Stimulated activated CD4-positive, alpha-beta T cell treated with anti-CD3 and anti-CD28 coated beads, Interleukin-1b, Interleukin-23, amount 100 ng/mL, for 4 hours (primary cell): Measurements from ENCODE around the gene KIF4A.
A peak's percentile ranks its signal among the peaks of the same experiment; 100 is the strongest.
"Not testable (repeated sequence)": the region's sequence is repeated elsewhere in the genome, so short reads cannot be mapped to it uniquely, and the experiment has no call there.

Experiments used
- DNase-seq, 2 donors: peaks; one replicate each; pipeline ENCODE4 v3.0.0-alpha.2; 2020; ENCODE audit warnings: low read depth in 2 of 2

KIF4A gene, protein sequence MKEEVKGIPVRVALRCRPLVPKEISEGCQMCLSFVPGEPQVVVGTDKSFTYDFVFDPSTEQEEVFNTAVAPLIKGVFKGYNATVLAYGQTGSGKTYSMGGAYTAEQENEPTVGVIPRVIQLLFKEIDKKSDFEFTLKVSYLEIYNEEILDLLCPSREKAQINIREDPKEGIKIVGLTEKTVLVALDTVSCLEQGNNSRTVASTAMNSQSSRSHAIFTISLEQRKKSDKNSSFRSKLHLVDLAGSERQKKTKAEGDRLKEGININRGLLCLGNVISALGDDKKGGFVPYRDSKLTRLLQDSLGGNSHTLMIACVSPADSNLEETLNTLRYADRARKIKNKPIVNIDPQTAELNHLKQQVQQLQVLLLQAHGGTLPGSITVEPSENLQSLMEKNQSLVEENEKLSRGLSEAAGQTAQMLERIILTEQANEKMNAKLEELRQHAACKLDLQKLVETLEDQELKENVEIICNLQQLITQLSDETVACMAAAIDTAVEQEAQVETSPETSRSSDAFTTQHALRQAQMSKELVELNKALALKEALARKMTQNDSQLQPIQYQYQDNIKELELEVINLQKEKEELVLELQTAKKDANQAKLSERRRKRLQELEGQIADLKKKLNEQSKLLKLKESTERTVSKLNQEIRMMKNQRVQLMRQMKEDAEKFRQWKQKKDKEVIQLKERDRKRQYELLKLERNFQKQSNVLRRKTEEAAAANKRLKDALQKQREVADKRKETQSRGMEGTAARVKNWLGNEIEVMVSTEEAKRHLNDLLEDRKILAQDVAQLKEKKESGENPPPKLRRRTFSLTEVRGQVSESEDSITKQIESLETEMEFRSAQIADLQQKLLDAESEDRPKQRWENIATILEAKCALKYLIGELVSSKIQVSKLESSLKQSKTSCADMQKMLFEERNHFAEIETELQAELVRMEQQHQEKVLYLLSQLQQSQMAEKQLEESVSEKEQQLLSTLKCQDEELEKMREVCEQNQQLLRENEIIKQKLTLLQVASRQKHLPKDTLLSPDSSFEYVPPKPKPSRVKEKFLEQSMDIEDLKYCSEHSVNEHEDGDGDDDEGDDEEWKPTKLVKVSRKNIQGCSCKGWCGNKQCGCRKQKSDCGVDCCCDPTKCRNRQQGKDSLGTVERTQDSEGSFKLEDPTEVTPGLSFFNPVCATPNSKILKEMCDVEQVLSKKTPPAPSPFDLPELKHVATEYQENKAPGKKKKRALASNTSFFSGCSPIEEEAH

DNA sequence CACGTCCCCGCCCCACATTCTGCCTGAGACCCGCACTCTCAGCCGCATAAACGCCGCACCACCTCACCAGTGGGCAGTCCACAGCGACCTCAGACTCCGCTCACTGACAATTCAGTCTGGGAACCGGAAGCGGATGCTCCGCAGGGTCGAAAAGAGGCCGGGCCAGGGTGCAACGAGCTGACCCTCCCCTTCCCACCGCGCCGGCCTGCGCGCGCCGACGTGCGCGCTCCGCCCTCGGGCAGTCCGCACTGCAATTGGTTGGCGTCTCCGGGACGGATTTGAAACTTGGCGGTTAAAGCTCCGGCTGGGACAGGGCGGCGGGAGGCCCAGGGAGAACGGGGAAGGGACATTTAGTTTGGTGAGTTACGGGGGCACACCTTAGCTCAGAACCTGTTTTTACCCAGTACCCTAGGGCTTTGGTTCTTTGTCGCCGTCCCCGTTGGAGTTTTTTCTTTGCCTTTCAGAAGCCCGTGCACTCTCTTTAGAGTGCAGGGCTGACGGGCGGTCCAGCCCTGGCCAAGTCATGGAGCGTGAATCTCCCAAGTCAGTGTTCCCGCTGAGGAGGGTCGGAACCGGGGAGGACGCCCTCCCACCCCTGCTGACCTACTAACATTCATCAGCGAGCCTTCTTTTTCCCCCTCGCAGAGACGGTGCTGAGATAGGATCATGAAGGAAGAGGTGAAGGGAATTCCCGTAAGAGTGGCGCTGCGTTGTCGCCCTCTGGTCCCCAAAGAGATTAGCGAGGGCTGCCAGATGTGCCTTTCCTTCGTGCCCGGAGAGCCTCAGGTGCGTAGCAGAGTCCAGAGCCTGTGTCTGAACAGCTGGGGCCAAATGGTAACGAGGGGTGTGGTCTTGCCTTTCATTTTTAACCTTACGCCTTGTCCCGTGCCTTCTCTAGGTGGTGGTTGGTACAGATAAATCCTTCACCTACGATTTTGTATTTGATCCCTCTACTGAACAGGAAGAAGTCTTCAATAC is at the start of gene KIF4A, which contains the start of gene PDZD11:
KIF4A (plus strand) TSS at position 312 of the 978 bp plus-strand sequence; CDS start at position 667, 355 bp downstream.
PDZD11 (minus strand) TSS at position 135 of the 978 bp plus-strand sequence. CDS start 586 bp downstream, outside the sequence.
- peak; percentile 41 to 59 for DNase-seq

DNA sequence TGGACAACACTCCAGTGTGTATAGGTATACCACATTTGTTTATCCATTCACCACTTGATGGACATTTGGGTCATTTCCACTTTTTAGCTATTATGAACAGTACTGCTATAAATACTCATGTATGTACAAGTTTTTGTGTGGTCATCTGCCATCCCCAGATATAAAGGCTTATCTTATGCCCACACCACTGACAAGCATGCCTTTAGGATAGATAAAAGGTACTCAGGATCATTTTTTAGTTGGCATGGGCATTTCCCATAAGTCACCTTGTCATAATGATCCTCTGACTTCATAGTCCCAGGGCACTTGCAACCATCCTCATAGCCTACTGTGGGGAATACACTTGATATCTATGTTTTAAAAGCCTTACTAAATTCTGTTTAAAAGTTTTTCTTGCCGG is 49.2 kb upstream of the KIF4A start:
- no peak for DNase-seq

DNA sequence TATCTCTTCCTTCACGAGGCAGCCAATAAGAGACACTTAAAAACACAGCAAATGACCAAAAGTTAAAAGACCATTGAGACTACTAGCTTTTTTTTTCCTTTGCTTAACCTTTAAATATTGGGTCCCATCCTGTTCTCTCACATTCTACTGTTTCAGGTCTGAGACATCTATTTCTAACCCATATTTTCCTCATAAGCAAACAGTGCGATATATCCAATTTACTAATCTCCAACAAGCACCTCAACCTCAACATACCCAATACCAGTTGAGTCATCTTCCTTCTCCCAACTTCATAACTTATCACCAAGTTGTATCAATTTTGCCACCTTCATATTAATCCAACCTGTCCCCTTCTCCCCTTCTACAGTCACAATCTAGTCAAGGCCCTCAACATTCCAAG is 48.4 kb upstream of the KIF4A start:
- DNase-seq = no peak

DNA sequence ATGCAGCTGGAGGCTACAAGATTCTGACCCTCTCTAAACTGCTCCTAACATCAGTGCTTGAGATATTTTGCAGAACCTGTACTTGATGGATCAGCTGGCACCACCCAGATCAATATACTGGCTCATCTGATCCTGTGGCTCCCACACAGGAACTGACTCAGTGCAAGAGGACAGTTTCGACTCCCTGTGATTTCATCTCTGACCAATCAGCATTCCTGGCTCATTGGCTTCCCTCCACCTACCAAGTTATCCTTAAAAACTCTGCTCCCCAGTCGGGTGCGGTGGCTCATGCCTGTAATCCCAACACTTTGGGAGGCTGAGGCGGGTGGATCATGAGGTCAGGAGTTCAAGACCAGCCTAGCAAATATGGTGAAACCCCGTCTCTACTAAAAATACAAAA is 46.3 kb upstream of the KIF4A start:
- DNase-seq = not testable (repeated sequence)

DNA sequence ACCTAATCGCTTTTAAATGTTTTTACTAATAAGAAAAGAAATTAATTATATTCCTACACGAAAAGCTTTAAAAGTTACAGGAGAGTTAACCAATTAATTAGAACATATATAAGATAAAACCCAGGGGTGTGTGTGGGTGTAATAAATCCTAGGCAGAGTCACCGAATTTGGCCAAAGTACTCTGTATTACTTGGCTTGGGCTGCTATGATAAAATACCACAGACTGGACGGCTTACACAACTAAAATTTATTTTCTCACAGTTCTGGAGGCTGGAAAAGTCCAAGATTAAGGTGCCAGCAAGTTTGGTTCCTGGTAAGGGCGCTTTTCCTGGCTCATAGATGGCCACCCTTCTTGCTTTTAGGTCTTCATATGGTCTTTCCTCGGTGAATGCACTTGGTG is 45.0 kb upstream of the KIF4A start:
- DNase-seq = no peak

DNA sequence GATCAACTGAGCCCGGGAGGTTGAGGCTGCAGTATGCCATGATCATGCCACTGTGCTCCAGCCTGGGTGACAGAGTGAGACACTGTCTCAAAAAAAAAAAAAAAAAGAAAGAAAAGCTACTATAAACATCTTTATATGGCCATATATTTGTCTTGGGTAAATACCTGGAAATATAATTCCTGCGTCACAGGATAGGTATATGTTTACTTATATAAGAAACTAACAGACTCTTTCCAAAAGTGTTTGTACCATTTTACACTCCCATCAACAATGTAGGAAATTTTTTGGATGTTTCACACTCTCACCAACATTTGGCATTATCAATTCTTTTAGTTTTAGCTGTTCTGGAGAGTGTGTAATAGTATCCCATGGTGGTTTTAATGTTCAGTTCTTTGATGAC is 42.7 kb upstream of the KIF4A start:
- no peak for DNase-seq

DNA sequence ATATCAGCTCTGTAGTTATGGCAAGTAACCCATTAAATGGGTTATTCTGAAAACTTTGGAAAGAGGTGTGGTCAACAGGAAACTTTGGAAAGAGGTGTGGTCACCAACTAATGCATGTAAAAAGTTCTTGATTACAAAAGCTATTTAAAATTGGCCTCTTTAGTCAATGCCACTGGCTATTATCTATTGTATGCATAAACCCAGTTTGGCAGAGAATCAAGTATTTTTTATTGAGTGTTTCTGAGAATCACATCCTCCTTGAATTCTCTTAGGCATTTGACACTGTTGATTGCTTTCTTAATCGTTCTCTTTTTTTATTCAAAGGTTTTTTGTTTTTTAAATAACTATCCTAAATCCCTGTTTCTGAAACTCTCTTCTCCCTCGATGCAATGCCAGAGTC is 37.4 kb upstream of the KIF4A start:
- no peak for DNase-seq

DNA sequence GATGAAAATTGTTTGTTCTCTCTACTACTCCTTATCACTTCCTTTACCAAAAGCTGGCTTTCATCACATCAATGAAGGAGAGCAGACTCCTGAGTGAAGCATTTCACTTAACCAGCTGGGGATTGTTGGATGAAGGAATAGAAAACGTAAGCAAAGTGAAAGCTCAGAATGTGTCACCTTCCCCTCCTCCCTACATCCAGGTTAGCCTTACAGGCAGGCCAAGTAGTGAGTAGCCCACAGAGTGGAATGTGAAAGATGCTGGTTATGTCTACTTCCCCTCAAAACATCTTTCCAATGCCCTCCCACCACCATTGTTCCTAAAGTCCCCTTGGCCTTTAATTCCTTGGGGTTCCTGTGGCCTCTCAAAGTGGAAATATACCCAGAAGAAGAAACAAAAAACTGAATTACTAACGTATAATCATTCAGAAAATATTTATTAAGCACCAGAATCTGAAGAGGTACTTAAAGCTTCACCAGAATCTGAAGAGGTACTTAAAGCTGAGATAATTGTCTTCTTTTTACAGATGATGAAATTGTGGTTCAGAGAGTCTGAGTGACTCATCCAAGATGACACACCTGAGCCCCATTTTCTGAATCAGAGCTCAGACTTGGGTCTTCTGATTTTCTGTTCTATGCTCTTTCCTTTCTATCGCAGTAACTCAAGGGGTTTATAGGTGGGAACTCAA is 36.4 kb upstream of the KIF4A start:
- DNase-seq = no peak

DNA sequence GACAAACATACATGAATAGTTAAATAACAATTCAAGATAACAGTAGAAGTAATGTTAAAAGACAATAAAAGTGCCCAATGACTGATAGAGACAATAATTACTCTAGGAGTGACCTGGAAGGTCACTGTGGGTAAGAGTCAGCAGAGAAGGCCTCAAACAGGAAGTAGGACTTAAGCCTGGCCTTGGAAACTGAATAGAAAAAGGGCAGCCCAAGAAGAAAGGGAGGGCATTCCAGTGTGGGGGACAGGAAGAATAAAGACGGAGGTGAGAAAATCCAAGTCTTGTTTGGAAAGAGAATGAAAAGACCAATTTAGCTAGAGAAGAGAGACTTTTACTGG is 35.9 kb upstream of the KIF4A start:
- no peak for DNase-seq

DNA sequence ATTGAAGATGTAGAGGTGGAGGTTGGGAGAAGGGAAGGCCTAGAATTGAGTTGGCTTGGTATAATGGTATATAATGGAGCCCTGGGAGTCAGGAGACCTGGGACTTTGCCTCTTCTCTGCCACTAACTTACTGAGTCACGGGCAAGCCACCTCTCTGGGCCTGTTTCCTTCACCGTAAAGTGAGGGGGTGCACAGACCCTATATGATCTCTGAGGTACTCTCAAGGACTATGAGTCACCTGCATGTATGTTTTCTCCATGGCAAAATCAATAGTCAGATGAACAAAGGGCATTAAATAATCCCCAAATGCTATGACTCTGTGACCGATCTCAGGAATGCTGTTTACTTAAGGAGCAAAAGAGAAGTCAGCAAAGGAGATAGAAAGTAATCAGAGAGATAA is 35.0 kb upstream of the KIF4A start:
- no peak for DNase-seq

DNA sequence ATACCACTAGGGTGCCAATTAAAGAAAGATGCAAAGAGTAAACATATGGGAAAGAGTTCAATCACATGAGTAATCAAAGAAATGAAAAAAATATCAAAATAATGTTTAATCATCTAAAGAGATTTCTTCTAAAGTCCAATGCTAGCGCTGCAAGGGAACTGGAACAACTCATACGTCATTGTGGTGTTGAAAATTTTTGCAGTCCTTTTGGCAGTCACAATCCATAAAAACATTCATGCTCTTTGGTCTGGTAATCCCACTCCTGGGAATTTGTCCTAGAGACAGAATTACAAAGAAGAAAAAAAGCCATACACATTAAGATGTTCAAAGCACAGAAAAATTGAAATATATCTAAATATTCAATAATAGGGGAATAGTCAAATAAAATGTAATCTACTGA is 34.5 kb upstream of the KIF4A start:
- no peak for DNase-seq

DNA sequence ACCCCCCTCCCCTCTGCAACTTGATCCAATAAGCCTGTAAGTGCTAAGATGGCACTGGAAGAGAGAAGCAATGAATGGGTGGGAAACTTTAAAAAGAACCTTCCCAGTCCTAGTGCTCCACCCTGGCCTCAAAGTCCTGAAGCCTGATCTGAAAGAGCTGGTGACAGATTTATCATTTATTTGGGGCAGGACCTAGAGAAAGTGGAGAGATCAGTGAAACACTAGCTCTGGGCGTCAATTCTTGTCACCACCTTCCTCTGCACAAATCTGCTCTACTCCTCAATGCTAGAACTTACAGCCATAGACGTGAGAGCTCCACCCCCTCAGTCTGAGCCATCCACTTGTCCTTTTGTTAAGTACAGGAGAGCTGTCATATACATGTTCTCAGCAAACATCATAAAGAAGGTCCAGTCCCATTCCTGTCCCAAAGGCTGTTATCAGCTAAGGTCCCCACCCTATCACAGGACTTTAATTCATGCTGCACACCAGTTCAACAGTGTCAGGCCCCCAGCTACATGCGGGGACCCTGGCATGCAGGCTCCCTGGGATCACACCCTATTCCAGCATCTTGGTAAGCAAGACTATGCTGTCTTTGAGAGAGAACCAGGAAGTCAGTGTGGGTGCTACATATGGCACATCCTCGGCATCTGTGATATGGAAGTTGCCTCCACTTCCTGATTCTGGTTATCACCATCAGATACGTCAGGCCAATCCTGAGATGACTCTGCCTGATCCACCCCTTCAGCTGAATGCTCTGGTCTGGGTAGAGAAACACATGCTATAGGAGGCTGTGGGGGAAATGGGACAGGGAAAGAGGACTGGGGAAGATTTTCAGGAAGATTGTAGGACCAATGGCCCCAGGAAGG is 32.2 kb upstream of the KIF4A start:
- no peak for DNase-seq

DNA sequence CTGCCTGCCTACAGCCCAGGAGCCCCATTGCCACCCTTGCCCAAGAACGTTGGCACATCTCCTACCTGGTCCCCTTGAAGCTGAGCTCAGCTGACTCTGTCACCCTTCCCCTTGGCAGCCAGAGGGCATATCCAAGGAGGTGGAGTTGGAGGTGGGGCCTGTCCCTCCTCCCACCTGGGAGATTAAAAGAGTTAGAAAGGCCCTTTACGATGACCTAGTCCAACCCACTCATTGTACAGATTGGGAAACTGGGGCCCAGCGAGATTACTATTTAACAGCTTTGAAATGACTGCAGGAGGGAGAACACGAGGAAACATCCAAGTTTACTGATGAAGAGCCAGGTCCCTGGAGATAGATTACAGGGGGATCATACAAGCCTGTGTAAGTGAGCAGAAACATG is 29.8 kb upstream of the KIF4A start, which contains the start of gene P2RY4:
P2RY4 (minus strand) TSS at position 101 of the 400 bp plus-strand sequence. CDS start 580 bp downstream, outside the sequence.
- no peak for DNase-seq

DNA sequence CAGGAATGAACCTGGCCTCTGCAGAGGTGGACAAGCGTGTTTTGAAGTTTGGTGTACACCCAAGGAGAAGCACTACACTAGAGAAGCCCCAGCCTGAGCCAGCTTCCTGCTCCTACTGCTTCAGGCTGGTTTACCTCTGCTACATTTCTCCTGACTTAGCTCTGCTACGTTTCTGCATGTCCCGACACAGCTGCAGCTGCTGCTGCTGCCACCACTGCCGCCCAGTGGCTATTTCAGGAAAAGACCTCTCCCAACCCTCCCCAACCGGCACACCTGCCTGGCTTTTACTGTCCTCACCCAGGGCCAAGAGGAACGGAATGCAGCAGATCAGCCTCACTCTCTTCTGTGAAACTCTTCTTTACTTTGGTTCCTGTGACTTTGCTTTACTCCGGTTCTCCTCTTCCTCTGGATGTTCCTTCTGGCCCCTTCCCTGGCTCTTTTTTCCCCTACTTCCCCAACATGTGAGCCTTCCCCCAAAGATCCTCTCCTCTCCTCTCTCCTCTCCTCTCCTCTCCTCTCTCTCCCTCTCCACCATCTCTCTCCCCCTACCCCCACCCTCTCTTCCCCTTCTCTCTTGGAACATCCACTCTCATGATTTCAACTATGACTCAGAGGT is 26.8 kb upstream of the KIF4A start:
- peak; percentile 2 to 4 for DNase-seq

DNA sequence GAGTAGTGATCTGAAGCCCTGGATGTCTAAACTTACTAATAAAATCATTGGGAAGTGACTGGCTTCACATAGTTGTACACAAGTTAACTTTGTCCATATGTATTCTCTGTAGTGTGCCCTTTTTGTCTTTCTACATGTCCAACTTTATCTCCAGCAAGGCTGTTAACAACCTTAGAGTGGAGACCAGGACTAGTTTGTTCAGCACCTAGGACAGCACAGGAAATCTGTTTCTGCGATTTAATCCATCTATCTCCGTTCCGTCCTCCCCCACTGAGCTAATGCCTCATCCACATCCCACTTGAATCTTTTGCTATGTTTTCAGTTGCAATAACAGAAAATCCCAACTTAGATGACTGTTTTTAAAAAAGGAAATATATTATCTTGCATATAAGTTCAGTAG is 25.1 kb upstream of the KIF4A start:
- no peak for DNase-seq

DNA sequence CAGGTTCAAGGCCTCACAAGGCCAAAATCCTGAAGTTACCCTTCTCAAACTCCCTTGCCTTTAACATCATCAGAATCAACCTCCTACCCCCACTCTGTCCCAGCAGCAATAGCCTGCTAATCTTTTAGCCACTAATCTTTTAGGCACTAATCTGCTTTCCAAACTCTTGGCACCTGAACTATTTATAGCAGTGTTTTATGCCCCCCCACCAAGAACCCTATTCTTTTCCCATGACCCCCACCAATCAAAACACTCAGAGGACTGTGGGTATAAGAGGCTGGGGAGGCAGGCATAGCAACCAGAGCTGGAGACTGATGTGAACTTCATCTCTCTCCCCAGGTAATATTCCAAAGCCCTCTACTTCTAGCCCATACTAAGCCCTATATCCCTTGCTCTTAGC is 21.9 kb upstream of the KIF4A start, which contains the start of gene ARR3:
ARR3 (plus strand) TSS at position 301 of the 400 bp plus-strand sequence. CDS start 1,052 bp downstream, outside the sequence.
- no peak for DNase-seq

DNA sequence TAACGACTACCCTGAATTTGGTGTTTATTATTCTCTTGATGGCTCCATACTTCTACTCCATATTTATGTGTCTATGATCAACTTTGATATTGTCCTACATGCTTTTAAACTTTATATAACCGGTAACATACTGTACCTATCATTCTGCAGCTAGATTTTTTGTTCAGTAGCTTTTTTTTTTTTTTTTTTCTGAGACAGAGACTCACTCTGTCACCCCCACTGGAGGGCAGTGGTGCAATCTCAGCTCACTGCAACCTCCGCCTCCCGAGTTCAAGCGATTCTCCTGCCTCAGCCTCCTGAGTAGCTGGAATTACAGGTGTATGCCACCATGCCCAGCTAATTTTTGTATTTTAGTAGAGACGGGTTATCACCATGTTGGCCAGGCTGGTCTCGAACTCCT is 15.9 kb upstream of the KIF4A start:
- not testable (repeated sequence) for DNase-seq

DNA sequence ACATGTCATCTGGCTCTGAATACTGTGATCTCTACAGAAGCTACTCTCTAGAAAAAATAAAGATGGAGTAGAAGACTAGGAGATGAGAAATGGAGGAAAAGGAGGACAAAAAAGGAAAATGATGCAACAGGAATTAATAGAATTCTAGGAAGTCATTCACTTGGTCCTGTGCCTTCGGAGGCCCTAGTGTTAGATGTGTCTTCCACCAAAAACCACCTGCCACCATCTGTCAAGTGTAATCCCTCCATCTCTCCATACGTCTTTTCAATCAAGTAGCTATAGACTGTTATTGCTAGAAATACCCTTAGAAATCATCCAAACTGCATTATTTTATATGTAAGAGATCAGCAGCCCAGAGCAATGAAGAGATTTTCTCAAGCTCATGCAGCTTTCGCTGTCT is 10.8 kb upstream of the KIF4A start:
- DNase-seq = no peak

DNA sequence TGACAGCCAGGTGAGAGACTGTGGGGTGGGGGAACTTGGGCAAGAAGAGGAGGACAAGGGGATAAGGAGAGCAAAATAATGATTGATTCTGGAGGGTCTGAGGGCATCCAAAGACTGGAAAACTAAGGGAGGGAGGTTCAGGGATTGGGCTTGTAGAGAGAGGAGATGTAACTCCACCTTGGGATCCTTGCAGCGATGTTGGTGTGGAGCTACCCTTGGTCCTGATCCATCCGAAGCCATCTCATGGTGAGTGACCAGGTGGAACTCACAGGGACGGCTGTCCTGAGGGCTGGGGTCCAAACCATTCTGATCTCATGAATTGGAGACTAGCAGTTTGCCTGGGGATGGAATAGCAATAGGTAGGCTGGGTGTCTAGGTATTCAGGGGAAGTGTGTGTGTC is 9.3 kb upstream of the KIF4A start:
- DNase-seq = no peak
